IMR-90 (cell line): ENCODE data around the gene ACHE. TPM values are rescaled to one million over a fixed set of nuclear protein-coding genes. Genes with fewer than 3 reads are reported as not detected.

ENCODE experiments used
- CHD1 ChIP-seq: IDR thresholded peaks from 2 replicates; pipeline ENCODE4 v1.6.1; 2012; ENCODE audit warnings: low read depth, low read length, improper control_type of control experiment
- ELK1 ChIP-seq: fragments of 150-350 bp; IDR thresholded peaks from 2 replicates; pipeline ENCODE4 v1.6.1; 2016; ENCODE audit warnings: low read depth, mild to moderate bottlenecking, low read length, moderate library complexity, borderline replicate concordance
- FOS ChIP-seq: fragments of 150-350 bp; IDR thresholded peaks from 2 replicates; pipeline ENCODE4 v1.6.1; 2016; ENCODE audit warnings: low read depth, low read length
- NFE2L2 ChIP-seq: fragments of 150-350 bp; IDR thresholded peaks from 2 replicates; pipeline ENCODE4 v1.6.1; 2016; ENCODE audit warnings: low read depth, mild to moderate bottlenecking, low read length
- RAD21 ChIP-seq: IDR thresholded peaks from 2 replicates; pipeline ENCODE4 v1.6.1; 2012; ENCODE audit warnings: low read length, improper control_type of control experiment
- SMC3 ChIP-seq: fragments of 150-350 bp; IDR thresholded peaks from 2 replicates; pipeline ENCODE4 v1.6.1; 2016; ENCODE audit warnings: low read depth, mild to moderate bottlenecking, antibody characterized with exemption, low read length, moderate library complexity
- polyA plus RNA-seq, 3 experiments: library from polyadenylated mRNA; depleted of rRNA; stranded (reverse); fragments of >200 nt; gene quantifications; 2 replicates each; pipeline ENCODE4 v1.2.3, GENCODE V29; 2012; ENCODE audit warnings: low replicate concordance in 1 of 3
- total RNA-seq: library from RNA; depleted of rRNA; stranded (reverse); fragments of >200 nt; gene quantifications from 2 replicates; pipeline ENCODE4 v1.2.3, GENCODE V29; 2012

ACHE gene
- total and polyA plus RNA-seq, 2 of the 4 experiments (the other 2 are of a cell fraction) = 0.41 TPM; not detected in 1

- no peak for TF ChIP-seq ELK1
- no peak for TF ChIP-seq CHD1
- no peak for TF ChIP-seq FOS
- no peak for TF ChIP-seq SMC3
- no peak for TF ChIP-seq RAD21
- TF ChIP-seq NFE2L2 = no peak
These were observed 4.8 kb downstream of the ACHE start (continued) for GRCh38 chr7:100890653-100891567.
